ENCODE measurements around the gene LCLAT1. TPM values are rescaled to one million over a fixed set of nuclear protein-coding genes. Genes with fewer than 3 reads are reported as not detected.

Gene LCLAT1
- total RNA-seq, 2 experiments from 2014 or later: 8.3 to 10.2 TPM

- ATAC-seq (ENCODE audit: poor library complexity) (no peak), DNase-seq (no peak)
- Histone ChIP-seq H3K4me3 (ENCODE audit: low read length) (no peak overlapping the region), H3K36me3 (ENCODE audit: insufficient read depth, low read length) (no peaks in the 10 kb centered on the region), H3K27me3 (ENCODE audit: control insufficient read depth in 1 of 2, insufficient read depth in 2 of 2, low read length in 2 of 2) (no peaks in the 10 kb centered on the region), H3K27ac (ENCODE audit: low read depth in 1 of 2, low read length in 2 of 2) (no peak overlapping the region), H3K4me1 (ENCODE audit: insufficient read depth, low read length) (peaks cover 2% of the 10 kb centered on the region), H3K9me3 (ENCODE audit: control insufficient read depth in 1 of 2, insufficient read depth in 1 of 2, low read length in 2 of 2) (no peaks in the 10 kb centered on the region)
- Mint-ChIP-seq H3K36me3 (ENCODE audit: low read depth) (no peaks in the 10 kb centered on the region), H3K4me3 (no peak overlapping the region), H3K9me3 (no peaks in the 10 kb centered on the region), H3K4me1 (ENCODE audit: low read depth) (peaks cover 32% of the 10 kb centered on the region), H3K27me3 (no peaks in the 10 kb centered on the region), H3K27ac (no peak overlapping the region)
- POLR2A ChIA-PET: no interaction called here
- intact Hi-C loops (cut with DNase I, micrococcal nuclease): no loop called here
- CTCF ChIA-PET: interaction anchor here (0.5 kb wide), 1 partner anchor 17 kb away, joined by 3 read pairs; no protein-coding TSS in a partner anchor
- no peak for TF ChIP-seq CTCF (IDR thresholded peaks at IDR 0.05)
These were observed 186.0 kb downstream of the LCLAT1 start for GRCh38 chr2:30633039-30633438.

DNA sequence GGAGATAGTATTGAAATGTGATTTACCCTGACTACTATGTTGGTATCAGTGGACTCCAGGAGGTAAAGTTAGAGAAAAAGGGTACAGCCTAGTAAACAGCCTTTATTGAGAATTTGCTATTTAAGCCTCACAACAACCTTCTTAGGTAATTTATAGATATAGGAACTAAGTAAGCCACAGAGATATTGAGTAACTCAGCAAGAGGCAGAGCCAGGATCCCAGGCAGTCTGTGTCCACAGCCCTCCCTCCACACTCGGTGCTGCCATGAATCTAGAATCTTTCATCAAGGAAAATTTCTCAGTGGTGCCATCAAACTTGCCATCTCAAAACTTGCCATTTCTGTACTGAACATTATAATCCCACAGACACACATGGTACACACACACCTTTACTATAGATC, 189.3 kb downstream of the LCLAT1 start:
- Mint-ChIP-seq H3K27ac (no peak overlapping the region), H3K27me3 (no peaks in the 10 kb centered on the region), H3K4me1 (ENCODE audit: low read depth) (peaks cover 2% of the 10 kb centered on the region), H3K36me3 (ENCODE audit: low read depth) (peaks cover 16% of the 10 kb centered on the region), H3K9me3 (no peaks in the 10 kb centered on the region), H3K4me3 (no peak overlapping the region)
- no peaks in the 10 kb centered on the region for H3K9me3 ChIP-seq (ENCODE audit: control insufficient read depth in 1 of 2, insufficient read depth in 1 of 2, low read length in 2 of 2)
- no peak overlapping the region for H3K4me3 ChIP-seq (ENCODE audit: low read length)
- H3K36me3 ChIP-seq (ENCODE audit: insufficient read depth, low read length): peaks cover 8% of the 10 kb centered on the region
- CTCF ChIA-PET: no interaction called here
- H3K27ac ChIP-seq (ENCODE audit: low read depth in 1 of 2, low read length in 2 of 2): no peak overlapping the region
- no peak for ATAC-seq (ENCODE audit: poor library complexity)
- TF ChIP-seq CTCF (IDR thresholded peaks at IDR 0.05): no peak
- POLR2A ChIA-PET: no interaction called here
- DNase-seq: no peak
- H3K27me3 ChIP-seq (ENCODE audit: control insufficient read depth in 1 of 2, insufficient read depth in 2 of 2, low read length in 2 of 2): no peaks in the 10 kb centered on the region
- intact Hi-C loops (cut with DNase I, micrococcal nuclease): no loop called here
- H3K4me1 ChIP-seq (ENCODE audit: insufficient read depth, low read length): no peaks in the 10 kb centered on the region

- no peaks in the 10 kb centered on the region for H3K4me1 Mint-ChIP-seq (ENCODE audit: low read depth)
- H3K27me3 Mint-ChIP-seq: no peaks in the 10 kb centered on the region
- H3K9me3 Mint-ChIP-seq: no peaks in the 10 kb centered on the region
- POLR2A ChIA-PET: no interaction called here
- H3K27ac Mint-ChIP-seq: no peak overlapping the region
- ATAC-seq (ENCODE audit: poor library complexity) (no peak), DNase-seq (no peak)
- CTCF ChIA-PET: interaction anchor here (1.7 kb wide), 1 partner anchor 72 kb away, joined by 4 read pairs; no protein-coding TSS in a partner anchor
- TF ChIP-seq CTCF (IDR thresholded peaks at IDR 0.05): no peak
- H3K9me3 ChIP-seq (ENCODE audit: control insufficient read depth in 1 of 2, insufficient read depth in 1 of 2, low read length in 2 of 2): no peaks in the 10 kb centered on the region
- peaks cover 18% of the 10 kb centered on the region for H3K36me3 ChIP-seq (ENCODE audit: insufficient read depth, low read length)
- H3K36me3 Mint-ChIP-seq (ENCODE audit: low read depth): peaks cover 20% of the 10 kb centered on the region
- H3K4me1 ChIP-seq (ENCODE audit: insufficient read depth, low read length): no peaks in the 10 kb centered on the region
- intact Hi-C loops (cut with DNase I, micrococcal nuclease): no loop called here
- no peaks in the 10 kb centered on the region for H3K27me3 ChIP-seq (ENCODE audit: control insufficient read depth in 1 of 2, insufficient read depth in 2 of 2, low read length in 2 of 2)
- no peak overlapping the region for H3K27ac ChIP-seq (ENCODE audit: low read depth in 1 of 2, low read length in 2 of 2)
- no peak overlapping the region for H3K4me3 Mint-ChIP-seq
- no peak overlapping the region for H3K4me3 ChIP-seq (ENCODE audit: low read length)
These were observed 192.8 kb downstream of the LCLAT1 start for GRCh38 chr2:30639836-30640235.

Measured in CD4-positive, alpha-beta T cell (primary cell).